ENCODE measurements around the gene NAXD.

NAXD gene

DNA sequence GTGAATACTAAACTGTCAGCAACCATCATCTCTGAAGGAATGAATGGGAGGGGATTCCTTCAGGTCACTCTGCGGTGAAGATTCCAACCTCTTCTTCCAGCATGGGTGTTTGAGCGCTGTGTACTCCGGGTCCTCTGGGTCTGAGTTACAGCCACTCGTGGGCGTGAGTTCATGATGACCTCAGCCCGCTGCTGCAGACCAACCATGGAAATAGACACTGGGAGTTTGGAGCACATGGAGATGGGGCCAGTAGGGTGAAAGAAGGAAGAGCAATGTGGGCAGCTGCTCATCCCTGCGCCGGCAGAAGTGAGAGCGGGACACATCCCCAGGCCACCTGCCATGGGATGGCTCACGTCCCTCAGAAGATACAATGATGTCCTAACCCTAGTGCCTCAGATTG, 37.0 kb upstream of the NAXD start:
- Histone ChIP-seq H3K4me3 (ENCODE audit: low read depth, low read length) (no peak overlapping the region), H3K27ac (no peak overlapping the region), H3K27me3 (replicated peaks) (peaks cover 2% of the 10 kb centered on the region), H3K36me3 (replicated peaks) (no peaks in the 10 kb centered on the region)
- TF ChIP-seq, protein P1, sequence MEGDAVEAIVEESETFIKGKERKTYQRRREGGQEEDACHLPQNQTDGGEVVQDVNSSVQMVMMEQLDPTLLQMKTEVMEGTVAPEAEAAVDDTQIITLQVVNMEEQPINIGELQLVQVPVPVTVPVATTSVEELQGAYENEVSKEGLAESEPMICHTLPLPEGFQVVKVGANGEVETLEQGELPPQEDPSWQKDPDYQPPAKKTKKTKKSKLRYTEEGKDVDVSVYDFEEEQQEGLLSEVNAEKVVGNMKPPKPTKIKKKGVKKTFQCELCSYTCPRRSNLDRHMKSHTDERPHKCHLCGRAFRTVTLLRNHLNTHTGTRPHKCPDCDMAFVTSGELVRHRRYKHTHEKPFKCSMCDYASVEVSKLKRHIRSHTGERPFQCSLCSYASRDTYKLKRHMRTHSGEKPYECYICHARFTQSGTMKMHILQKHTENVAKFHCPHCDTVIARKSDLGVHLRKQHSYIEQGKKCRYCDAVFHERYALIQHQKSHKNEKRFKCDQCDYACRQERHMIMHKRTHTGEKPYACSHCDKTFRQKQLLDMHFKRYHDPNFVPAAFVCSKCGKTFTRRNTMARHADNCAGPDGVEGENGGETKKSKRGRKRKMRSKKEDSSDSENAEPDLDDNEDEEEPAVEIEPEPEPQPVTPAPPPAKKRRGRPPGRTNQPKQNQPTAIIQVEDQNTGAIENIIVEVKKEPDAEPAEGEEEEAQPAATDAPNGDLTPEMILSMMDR (IDR thresholded peaks at IDR 0.05; ENCODE audit: low read depth, low read length, missing control alignments), result no peak
- in situ Hi-C loops (cut with HindIII; ENCODE audit: low pct_ligation_motif_present, low sequenced_read_pairs), result no loop called here
- no peak for DNase-seq

- TF ChIP-seq, protein P1 (IDR thresholded peaks at IDR 0.05; ENCODE audit: low read depth, low read length, missing control alignments), result no peak
Observed at GRCh38 chr13:110580800-110581199, 34.5 kb upstream of the NAXD start.

GRCh38 chr13:110581506-110582185, 33.7 kb upstream of the NAXD start:
- H3K4me3 ChIP-seq (ENCODE audit: low read depth, low read length), result no peak overlapping the region
- in situ Hi-C loops (cut with HindIII; ENCODE audit: low pct_ligation_motif_present, low sequenced_read_pairs), result no loop called here
- H3K36me3 ChIP-seq (replicated peaks), result no peaks in the 10 kb centered on the region
- TF ChIP-seq, protein P1 (IDR thresholded peaks at IDR 0.05; ENCODE audit: low read depth, low read length, missing control alignments), result no peak
- no peak overlapping the region for H3K27ac ChIP-seq
- no peak for DNase-seq
- H3K27me3 ChIP-seq (replicated peaks), result no peaks in the 10 kb centered on the region

More at GRCh38 chr13:110580800-110581199, 34.5 kb upstream of the NAXD start:
- Histone ChIP-seq H3K27ac (no peak overlapping the region), H3K27me3 (replicated peaks) (no peaks in the 10 kb centered on the region), H3K4me3 (ENCODE audit: low read depth, low read length) (no peak overlapping the region), H3K36me3 (replicated peaks) (no peaks in the 10 kb centered on the region)
- in situ Hi-C loops (cut with HindIII; ENCODE audit: low pct_ligation_motif_present, low sequenced_read_pairs), result no loop called here
- no peak for DNase-seq

DNA sequence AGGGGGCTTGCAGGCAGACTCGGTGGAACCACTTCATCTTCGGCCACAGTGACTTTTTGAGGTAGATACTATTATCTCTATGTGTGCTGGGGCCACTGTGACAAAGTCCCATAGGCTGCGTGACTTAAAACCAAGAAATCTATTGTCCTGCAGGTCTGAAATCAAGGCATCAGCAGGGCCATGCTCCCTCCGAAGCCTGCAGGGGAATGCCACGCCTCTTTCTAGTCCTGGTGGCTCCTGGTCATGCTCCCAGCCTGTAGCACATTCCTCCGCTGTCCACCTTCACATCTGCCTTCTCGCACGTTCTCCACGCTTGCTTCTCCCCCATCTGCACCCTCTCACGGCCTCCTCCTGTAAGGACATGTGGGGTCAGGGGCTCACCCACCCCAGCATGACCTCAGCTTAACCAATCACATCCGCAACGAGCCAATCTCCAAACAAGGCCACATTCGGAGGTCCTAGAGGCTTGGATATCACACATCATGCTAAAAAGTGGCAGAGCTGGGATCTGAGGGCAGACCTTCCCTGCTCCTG, 32.9 kb upstream of the NAXD start:
- DNase-seq, result no peak
- no peaks in the 10 kb centered on the region for H3K36me3 ChIP-seq (replicated peaks)
- H3K4me3 ChIP-seq (ENCODE audit: low read depth, low read length), result no peak overlapping the region
- TF ChIP-seq, protein P1 (IDR thresholded peaks at IDR 0.05; ENCODE audit: low read depth, low read length, missing control alignments), result no peak
- H3K27me3 ChIP-seq (replicated peaks), result no peaks in the 10 kb centered on the region
- no peak overlapping the region for H3K27ac ChIP-seq
- in situ Hi-C loops (cut with HindIII; ENCODE audit: low pct_ligation_motif_present, low sequenced_read_pairs), result no loop called here

DNA sequence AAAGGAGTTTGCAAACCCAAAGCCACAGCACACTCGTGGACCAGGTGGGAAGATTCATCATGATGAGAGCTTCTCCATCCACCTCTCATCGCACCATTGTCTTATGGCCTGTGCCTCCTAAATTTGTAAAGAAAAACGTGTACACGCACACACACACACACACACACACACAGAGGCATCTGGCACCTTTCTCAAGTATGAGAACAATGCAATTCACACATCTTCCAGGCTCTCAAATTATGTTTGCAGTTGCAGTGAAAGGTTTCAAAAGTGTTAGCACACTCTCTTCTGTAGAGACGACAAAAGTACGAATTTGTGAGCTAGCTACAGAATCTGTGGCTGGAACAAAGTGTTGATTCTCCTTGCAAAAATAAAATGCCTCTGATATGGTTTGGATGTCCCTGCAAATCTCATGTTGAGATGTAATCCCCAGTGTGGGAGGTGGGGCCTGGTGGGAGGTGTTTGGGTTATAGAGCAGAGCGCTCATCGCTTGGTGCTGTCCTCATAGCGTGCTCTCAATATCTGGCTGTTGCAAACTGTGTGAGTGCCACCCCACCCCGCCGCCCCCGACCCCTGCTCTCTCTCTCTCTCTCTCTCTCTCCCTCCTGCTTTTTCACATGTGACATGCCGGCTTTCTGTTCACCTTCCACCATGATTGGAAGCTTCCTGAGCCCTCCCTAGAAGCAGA, 32.0 kb upstream of the NAXD start:
- Histone ChIP-seq H3K4me3 (ENCODE audit: low read depth, low read length) (no peak overlapping the region), H3K36me3 (replicated peaks) (no peaks in the 10 kb centered on the region), H3K27ac (no peak overlapping the region), H3K27me3 (replicated peaks) (no peaks in the 10 kb centered on the region)
- DNase-seq, result no peak
- in situ Hi-C loops (cut with HindIII; ENCODE audit: low pct_ligation_motif_present, low sequenced_read_pairs), result no loop called here
- TF ChIP-seq, protein P1 (IDR thresholded peaks at IDR 0.05; ENCODE audit: low read depth, low read length, missing control alignments), result no peak
